HG03439 (cell line): ENCODE results near the gene DOK1.
A peak's percentile ranks its signal among the peaks of the same experiment; 100 is the strongest.

ENCODE experiments used
- ATAC-seq: cut with Tn5 transposase; IDR thresholded peaks from one replicate; pipeline ENCODE4 v1.9.1; 2021; ENCODE audit warnings: mild to moderate bottlenecking, moderate library complexity; ENCODE audit not compliant: unreplicated experiment

DOK1 gene

DNA sequence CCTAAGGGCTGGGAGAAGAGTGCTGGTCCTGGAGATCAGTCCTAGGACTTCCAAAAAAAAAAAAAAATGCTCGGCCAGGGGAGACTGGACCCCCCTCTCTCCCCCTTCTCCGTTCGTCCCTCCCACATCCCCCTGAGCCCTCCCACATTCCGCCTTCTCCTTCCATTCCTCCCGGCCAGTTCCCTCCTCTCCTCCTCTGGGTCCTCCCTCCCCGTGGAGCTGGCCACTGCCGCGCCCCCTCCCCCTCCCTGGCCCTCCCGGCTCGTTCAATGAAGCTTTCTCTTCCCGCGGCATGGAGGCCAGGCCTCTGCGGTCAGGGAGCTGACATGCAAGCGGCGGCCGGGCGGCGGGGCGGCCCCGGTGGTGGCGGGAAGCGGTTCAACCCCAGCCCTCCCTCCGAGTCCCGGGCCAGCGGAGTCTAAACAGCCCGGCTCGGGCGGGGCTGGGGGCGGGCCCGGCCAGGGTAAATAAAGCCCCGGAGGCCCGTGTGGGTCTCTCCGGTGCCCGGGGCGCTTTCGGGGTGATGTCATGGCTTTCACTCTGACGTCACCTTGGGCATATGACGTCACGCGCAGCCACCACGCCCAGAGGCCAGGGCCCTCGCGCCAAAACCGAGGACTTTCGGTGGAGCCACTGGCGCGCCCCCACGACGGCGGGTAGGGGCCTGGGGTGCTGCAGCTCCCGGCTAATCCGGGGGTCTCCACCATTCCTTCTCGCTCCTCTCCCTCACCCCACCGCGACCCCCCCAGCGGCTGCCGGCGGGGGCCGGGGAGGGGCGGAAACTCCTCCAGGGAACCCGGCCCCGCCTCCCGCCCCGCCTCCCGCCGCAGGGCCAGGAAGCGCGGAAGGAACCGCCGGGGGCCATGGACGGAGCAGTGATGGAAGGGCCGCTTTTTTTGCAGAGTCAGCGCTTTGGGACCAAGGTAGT, at the start of gene DOK1, which contains the start of gene LOXL3:
TSS of gene DOK1 (plus strand) at position 829 of the 928 bp plus-strand sequence. CDS start at position 864, 35 bp downstream.
TSS of gene LOXL3 (minus strand) at position 51 of the 928 bp plus-strand sequence. CDS start 1,308 bp downstream, outside the sequence.
- ATAC-seq: peak; percentile 53

DNA sequence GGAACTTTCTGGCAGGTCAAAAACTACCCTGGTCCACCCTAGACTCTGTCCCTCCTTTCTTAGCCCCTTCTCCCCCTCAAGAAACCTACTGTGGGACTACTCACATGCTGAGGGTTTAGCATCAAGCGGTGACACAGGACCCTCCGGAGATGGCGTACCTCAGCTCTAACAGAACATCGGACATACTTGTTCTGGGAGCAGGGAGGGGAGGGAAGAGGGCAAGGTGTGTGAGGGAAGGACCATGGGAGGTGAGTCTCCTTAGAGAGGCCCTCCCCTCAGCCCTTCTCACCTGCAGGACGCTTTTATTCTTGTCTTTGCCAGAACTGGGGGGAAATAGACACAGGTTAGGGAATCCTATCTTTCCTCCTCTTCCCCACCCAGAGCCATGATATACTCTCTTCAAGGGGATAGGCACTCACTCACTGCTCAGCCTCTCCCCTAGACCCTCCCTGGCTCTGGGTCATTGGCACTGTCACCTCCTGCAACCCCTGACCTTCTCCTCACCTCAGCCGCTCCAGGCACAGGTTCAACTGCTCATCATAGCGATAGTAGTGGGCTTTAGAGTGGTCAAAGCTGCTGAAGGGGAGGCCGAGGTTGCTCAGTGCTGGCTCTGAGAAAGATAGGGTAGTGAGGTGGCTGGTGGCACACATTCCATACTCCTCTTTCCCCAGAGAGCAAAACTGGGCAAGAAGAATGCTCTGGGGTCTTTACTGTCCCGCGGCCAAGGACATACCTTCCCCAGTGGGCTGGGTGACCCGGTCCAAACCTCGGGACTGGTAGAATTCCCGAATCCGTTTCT, 48.9 kb upstream of the DOK1 start:
- no peak for ATAC-seq

DNA sequence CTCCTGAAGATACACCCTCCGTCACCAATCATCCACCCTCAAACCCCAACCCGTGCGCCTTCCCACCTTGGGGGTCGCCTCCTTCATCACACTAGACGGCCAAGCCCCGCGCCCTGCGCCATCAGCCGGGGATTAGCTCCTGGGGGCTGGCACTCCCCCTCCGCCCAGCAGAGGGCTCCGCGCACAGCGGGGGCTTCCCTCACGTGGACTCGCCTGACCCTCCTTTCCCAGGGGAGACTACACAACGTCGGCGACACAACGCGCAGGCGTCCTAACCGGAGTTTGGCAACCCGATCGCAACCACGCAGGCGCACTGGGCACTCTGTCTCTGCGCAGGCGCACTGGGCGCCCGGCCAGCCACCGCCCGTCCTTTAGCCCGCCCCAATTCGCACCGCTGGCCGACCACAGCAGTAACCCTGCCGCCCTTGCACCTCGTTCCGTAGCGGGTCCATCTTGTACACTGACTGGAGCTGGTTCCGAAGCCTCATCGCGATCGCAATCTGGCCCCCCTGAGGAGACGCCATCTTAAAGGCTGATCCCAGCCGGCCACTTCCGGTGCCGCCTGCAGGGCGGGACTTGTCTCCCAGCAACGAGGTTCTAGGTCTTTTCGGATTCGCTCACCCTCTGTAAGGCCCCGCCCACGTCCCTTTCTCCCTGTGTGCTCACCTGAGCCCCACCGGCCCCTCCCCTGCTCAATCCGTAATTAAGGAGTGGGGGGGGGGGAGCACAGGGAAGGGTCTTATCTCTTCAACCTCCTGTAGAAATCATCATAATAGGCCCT, 47.2 kb upstream of the DOK1 start, which contains the start of gene PCGF1:
TSS of gene PCGF1 (minus strand) at position 551 of the 781 bp plus-strand sequence. CDS start at position 524, 27 bp downstream.
- peak; percentile 91 for ATAC-seq

DNA sequence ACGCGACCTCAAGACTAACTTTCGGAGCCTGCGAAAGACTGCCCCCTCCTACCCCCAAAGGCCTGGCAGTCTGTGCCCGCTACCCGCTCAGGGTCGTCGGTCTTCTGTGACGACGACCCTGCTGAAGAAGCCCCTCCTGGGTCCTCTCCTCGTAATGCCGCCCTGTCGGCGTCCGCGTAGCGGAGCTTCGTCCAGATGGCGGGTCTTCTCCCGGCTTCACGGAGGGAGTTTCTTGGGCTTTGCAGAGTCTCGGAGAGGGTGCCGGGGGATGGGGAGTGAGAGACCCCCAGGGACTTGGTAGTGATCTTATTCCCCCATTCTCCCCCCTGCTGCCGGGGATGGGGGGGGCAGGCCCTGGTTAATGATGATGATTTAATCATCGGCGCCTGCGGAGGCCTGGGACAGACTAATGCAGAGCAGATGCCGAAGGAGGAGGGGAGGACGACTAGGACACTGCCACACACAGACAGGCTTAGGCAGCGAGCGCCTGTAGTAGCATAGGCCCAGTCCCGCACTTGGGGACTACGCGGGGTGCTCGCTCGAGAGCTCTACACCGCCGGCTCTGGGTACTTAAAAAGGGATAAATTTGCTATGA, 46.5 kb upstream of the DOK1 start:
- ATAC-seq: peak; percentile 7

DNA sequence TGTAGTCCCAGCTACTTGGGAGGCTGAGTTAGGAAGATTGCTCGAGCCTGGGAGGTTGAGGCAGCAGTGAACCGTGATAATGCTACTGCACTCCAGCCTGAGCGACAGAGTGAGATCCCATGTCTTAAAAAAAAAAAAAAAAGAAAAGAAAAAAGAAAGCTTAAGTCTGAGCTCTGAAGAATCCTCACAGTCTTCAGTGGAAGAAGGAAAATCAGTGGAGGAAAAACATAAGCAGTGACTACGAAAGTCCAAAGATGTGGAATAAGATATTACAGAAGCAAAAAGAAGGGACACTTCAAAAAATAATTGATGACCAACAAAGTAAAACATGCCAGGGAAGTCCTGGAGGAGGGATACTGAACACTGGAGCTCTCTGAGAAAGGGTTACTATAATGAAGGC, 44.2 kb upstream of the DOK1 start:
- ATAC-seq: no peak

DNA sequence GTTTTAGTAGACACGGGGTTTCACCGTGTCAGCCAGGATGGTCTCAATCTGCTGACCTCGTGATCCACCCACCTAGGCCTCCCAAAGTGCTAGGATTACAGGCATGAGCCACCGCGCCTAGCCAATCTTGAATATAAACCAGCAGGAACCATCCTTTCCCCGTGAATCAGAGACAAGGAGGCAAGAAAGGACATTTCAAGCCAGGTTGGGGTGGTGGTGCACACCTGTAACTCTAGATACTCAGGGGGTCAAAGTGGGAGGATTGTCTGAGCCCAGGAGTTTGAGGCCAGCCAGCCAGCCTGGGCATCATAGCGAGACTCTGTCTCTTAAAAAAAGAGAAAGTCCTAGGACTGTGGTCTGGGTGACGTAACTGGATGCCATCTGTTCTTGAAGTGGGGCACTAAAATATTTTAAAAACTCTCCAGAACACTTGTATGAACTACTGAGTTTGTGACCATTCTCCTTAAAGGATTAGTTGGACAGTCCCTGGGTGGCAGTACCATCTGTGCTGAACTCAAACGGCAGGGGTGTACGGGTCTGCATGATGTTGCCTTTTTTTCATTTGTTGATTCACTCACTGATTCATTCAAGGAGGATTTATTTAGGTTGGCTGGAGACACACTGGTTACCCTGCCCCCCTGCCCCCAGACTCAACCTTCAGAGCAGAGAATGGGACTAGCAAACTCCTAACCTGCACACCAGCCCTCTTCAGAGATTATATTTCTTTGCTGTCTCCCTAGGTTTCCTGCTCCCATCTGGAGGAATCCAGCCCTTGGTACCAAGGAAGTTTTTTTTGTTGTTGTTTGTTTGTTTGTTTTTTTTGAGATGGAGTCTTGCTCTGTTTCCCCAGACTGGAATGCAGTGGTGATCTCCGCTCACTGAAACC, 43.2 kb upstream of the DOK1 start:
- ATAC-seq: no peak

DNA sequence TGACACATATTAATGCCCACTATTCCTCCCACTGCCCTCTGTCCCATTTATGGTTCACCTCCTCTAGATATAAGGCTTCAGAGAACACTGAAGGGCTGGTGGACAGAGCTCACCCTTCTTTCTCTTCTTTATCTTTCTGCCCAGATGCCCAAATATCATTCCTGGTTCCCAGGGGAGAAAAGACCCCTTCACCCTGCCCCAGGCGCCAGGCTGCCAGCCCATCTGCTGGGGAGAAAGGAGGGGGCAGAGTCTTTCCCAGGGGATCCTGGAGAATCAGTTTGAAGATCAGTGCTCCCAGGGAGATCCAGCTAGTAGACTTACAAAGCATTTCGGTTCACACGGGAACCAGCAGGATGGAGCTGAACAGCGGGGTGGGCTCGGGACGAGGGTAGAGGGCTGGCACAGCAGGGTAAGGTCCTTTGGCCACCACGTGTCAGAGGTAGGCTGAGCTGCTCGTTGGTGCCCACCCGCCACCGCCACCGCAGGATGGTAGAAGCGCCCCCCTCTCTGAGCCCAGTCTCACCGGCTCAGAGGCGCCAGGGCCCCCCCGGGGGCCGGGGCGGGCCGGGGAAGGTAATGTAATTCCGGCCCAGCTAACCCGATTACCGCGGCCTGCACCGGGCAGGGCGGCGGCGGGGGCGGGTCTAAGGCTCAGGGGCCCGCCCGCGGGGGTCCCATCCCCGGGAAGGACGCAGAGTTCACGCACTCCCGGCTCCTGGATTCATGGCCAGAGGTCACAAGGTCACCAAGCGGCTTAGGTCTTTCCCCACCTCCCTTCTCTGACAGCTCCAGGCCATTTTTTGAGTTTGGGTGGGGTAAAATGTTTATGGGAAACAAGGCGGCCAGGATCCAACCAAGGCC, 41.5 kb upstream of the DOK1 start:
- ATAC-seq: no peak

DNA sequence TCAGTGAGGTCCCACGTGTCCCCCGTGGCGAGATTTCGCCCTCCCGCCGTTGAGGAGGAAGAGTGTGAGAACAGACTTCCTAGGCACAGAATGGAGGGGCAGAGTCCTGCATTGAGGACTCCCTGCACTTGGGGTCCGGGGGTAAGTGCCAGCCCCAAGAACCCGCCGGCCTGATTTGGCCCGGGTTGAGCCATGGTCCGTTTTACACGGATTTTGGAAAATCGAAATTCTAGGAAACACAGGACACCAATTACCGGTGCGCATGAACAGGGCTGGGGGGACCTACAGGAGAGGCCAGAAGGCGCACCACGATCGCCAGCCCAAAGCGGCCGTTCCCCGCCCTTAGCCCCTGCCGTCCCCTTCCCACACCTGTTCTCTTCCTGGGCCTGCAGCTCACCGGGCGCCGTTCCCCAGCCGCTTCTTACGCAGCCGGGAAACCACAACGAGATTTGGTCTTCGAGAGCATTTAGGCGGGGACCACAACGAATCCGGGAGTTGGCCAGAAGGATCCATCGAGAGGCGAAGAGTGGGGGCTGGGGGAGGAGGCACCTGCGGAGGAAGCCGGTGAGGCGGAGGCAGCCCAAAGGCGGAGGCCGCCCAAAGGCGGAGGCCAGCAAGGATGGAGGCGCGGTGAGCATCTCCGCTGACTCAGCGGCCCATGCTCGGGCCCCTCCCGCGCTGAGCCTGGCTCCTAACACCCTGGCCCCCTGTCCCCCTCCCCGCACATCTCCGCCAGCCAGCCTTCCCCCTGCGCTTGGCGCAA, 40.7 kb upstream of the DOK1 start:
- no peak for ATAC-seq

DNA sequence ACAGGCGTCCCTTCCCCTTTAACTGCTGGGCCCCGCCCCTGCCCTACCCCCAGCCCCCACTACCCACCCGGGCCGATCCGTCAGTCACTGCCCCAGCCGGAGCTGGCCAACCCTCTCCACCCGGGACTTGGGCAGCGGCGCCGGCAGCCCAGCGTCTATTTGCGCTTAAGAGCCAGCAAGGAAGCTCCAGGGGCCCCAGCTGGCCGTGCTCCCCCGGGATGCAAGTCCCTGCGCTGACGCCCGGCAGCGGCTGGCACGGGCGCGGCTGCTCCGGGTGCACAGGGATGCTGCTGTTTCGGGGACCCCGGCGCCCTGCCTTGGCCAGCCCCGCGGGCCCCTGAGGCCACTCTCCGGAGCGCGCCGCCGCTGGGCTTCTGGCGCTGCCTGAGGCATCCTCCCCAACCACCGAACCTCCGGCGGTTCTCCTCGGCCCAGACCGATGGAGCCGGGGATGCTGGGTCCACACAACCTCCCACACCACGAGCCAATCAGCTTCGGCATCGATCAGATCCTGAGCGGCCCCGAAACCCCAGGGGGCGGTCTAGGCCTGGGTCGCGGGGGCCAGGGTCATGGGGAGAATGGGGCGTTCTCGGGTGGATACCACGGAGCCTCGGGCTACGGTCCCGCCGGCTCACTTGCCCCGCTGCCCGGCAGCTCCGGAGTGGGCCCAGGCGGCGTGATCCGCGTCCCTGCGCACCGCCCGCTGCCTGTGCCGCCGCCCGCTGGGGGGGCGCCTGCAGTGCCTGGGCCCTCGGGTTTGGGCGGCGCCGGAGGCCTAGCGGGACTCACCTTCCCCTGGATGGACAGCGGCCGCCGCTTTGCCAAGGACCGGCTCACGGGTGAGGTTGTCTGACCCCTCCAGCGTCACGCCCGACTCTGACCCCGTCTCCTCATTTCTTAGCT, 39.9 kb upstream of the DOK1 start, which contains the start of gene TLX2:
TSS of gene TLX2 (plus strand) at position 83 of the 903 bp plus-strand sequence. CDS start at position 440, 357 bp downstream.
- ATAC-seq: no peak

DNA sequence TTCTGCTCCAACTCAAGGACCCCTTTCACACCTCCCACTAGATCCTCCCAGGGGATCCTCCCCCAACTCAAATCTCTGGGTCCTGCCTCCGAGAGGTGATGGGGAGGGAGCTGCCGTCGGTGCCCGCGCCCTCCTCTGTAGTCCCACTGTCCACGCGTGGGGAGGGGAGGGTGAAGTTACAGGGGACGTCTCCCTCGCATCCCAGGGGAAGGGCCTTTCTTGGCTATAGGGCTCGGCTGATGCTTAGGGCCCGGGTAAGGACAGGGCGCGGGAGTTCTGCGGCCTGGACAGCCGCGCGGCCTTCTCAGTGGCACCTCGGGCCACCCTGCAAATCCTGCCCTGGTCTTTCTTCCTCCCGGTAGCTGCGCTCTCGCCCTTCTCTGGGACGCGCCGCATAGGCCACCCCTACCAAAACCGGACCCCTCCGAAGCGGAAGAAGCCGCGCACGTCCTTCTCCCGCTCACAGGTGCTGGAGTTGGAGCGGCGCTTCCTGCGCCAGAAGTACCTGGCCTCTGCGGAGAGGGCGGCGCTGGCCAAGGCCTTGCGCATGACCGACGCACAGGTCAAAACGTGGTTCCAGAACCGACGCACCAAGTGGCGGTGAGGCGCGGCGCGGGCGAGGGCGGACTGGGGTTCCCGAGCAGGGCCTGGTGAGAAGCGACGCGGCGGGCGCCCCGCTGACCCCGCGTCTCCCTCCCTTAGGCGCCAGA, 39.1 kb upstream of the DOK1 start:
- ATAC-seq: no peak

DNA sequence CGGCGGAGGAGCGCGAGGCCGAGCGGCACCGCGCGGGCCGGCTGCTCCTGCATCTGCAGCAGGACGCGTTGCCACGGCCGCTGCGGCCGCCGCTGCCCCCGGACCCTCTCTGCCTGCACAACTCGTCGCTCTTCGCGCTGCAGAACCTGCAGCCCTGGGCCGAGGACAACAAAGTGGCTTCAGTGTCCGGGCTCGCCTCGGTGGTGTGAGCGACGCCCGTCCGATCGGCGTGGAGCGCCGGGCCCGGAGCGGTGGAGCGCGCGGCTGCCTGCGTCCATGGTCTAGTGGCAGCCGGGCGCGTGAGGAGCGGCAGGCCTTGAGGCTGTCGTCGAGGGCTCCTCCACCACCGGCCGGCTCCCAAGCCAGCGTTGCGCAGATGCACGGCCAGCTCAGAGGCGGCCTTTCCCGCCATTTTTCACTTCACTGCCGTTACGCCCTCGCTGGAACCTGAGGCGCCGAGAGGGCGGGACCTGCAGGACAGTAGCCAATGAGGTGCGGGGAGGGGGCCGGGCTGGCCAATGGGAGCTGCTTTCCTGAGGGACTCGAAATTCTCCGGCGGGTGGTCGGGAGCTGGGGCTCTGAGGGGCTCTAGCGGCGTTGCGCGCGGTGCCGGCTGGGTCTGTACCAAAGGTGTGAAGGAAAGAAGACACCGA, 38.4 kb upstream of the DOK1 start:
- ATAC-seq: no peak

DNA sequence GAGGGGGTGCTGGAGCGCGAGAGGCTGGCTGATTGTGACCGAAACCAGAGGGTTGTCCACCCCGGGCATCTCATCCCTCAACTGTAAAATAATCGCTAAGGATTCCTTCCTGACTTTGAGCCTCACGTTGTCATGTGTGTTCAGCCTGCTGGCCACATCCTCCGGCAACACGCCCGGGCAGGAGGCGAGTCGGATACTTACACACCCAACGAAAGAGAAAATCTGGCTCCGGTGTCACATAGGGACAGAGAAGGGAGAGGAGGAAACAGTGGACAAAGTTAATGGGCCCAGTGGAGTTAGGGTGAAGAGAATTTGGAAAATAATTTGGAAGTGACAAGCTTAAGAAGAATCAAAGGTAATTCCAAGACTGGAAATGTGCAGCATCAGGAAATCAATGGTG, 37.9 kb upstream of the DOK1 start:
- no peak for ATAC-seq

DNA sequence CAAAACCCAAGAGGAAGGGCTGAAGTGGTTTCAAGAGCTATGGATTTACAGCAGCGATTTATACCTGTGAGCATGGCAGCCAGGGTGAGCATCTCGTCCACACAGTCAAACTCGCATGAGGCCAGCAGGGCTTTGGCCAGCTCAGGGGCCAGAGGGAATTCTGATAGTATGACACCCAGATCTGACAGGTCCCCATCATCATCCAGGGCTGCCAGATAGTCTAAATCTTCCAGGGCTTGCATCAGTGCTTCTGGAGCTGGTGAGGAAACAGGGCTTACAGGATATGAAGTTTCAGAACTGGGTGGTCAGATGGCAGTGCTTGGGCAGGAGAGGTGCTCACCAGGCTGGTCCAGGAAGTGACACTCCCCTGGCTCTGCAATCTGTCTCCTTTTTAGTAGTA, 32.0 kb upstream of the DOK1 start:
- ATAC-seq: no peak

DNA sequence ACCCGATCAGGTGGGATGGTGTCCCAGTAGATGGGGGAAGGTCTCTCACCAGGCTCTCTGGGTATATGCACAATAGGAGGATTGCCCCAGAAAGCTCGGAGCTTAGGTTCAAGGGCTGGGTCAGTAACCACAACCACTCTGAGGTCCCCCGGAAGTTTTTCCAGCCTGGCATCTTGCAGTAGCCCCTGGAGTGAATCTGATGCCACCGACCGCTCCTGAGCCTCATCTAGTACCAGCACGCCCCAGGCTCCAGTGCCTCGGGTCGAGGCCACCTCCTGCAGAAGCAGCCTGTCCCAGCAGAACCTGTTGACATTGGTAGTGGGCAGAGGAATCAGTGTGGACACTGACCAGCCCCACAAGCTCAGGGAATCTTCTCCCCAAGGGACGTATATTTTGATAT, 30.5 kb upstream of the DOK1 start:
- ATAC-seq: no peak

DNA sequence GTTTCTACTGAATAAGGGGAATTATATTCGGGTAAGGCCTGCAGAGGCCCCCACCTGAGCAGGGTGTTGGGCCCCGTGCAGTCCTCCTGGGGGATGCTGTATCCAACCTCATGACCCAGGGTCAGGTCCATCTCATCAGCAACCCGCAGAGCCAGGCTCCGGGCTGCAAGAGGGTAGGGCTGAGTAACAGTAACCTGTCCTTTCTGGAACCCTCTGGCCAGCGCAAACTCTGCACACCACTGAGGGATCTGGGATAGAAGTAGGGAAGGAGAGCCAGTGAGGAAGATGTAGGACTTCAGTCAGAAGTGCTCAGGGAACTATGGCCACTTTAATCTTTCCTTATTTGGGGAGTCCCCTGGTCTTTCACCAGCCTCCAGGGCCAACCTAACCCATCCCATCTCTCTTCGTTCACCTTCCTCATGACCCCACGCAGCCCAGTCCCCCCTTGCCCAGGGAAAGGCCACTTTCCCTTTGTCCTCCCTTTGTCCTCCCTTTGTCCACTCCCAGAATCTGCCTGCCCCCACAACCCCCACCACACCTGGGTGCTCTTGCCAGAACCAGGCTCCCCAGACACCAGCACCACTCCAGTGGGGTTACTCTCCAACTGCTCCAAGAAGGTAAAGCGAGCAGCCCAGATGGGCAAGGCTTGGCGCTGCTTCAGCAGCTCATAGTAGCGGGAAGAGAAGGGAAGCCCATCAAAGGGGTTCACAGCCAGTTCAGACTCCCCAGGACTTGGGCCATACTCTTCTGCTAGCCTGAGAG, 29.4 kb upstream of the DOK1 start:
- no peak for ATAC-seq
